PC-3 (cell line): ENCODE data around the gene CDK5R1. TPM values are rescaled to one million over a fixed set of nuclear protein-coding genes. Genes with fewer than 3 reads are reported as not detected.

Experiments used
- ATAC-seq: fragments of 200-7000 bp; cut with Tn5 transposase; 2 replicates; pipeline ENCODE4 v1.9.1; 2020; ENCODE audit warnings: mild to moderate bottlenecking, moderate library complexity
- BruUV-seq: library from RNA; stranded (reverse); fragments of 400-500 nt; replicated peaks from 2 replicates; lab custom pipeline; 2021; lab: Mats Ljungman, UMichigan
- CTCF ChIA-PET: fragments of 300-600 bp; sonication (Branson Sonifier 250); formaldehyde crosslinking; loops from one replicate; lab custom pipeline; 2022; ENCODE audit warnings: antibody characterized with exemption; lab: Charles Lee
- POLR2A ChIA-PET: fragments of 300-600 bp; sonication (Branson Sonifier 250); formaldehyde crosslinking; loops from one replicate; lab custom pipeline; 2022; ENCODE audit warnings: antibody characterized with exemption; ENCODE audit not compliant: unreplicated experiment; lab: Charles Lee
- DNase-seq: peaks from one replicate; pipeline ENCODE4 v3.0.0-alpha.2; 2015
- H2AFZ ChIP-seq: fragments of 300-600 bp; sonication (generic); 2 replicates; pipeline ENCODE4 v1.6.0; 2016; ENCODE audit warnings: antibody characterized with exemption, low read length
- H3F3A ChIP-seq: fragments of 300-600 bp; sonication (generic); one replicate; pipeline ENCODE4 v1.6.0; 2017; ENCODE audit warnings: antibody characterized with exemption, low read length, control low read depth, mild to moderate bottlenecking; ENCODE audit not compliant: unreplicated experiment
- H3K27ac ChIP-seq: fragments of 300-600 bp; sonication (generic); 2 replicates; pipeline ENCODE4 v1.5.1; 2016; ENCODE audit warnings: mild to moderate bottlenecking, low read length
- H3K27me3 ChIP-seq: fragments of 300-600 bp; sonication (generic); 2 replicates; pipeline ENCODE4 v1.6.1; 2016; ENCODE audit warnings: low read length, mixed read lengths
- H3K36me3 ChIP-seq: fragments of 300-600 bp; sonication (generic); 2 replicates; pipeline ENCODE4 v1.6.1; 2016; ENCODE audit warnings: low read depth, mixed run types, low read length, mixed read lengths
- H3K4me1 ChIP-seq: fragments of 300-600 bp; sonication (generic); 2 replicates; pipeline ENCODE4 v1.5.1; 2016; ENCODE audit warnings: low read length; ENCODE audit not compliant: insufficient read depth
- H3K4me2 ChIP-seq: fragments of 300-600 bp; sonication (generic); 2 replicates; pipeline ENCODE4 v1.6.0; 2016; ENCODE audit warnings: low read length
- H3K4me3 ChIP-seq: fragments of 300-600 bp; sonication (generic); 2 replicates; pipeline ENCODE4 v1.5.1; 2016; ENCODE audit warnings: mild to moderate bottlenecking, low read length, mixed read lengths
- H3K79me2 ChIP-seq: fragments of 300-600 bp; sonication (generic); 2 replicates; pipeline ENCODE4 v1.6.1; 2017; ENCODE audit warnings: low read length, mixed read lengths
- H3K9ac ChIP-seq: fragments of 300-600 bp; sonication (generic); 2 replicates; pipeline ENCODE4 v1.6.0; 2016; ENCODE audit warnings: mild to moderate bottlenecking, low read length
- H3K9me2 ChIP-seq: fragments of 300-600 bp; sonication (generic); replicated peaks from 2 replicates; pipeline ENCODE4 v1.6.1; 2016; ENCODE audit warnings: mixed run types, low read length, mixed read lengths
- H3K9me3 ChIP-seq: fragments of 300-600 bp; sonication (generic); 2 replicates; pipeline ENCODE4 v1.6.1; 2016; ENCODE audit warnings: low read length, mixed read lengths
- H4K20me1 ChIP-seq: fragments of 300-600 bp; sonication (generic); 2 replicates; pipeline ENCODE4 v1.6.1; 2016; ENCODE audit warnings: low read length, mixed read lengths
- EZH2 ChIP-seq: fragments of 300-600 bp; sonication (generic); IDR thresholded peaks from one replicate; pipeline ENCODE4 v1.6.1; 2017; ENCODE audit warnings: antibody characterized with exemption, mild to moderate bottlenecking, low read length; ENCODE audit not compliant: unreplicated experiment
- EZH2phosphoT487 ChIP-seq: fragments of 300-600 bp; sonication (generic); IDR thresholded peaks from 2 replicates; pipeline ENCODE4 v1.6.1; 2018; ENCODE audit warnings: mild to moderate bottlenecking, antibody characterized with exemption, low read length, borderline replicate concordance
- intact Hi-C: fragments of 100-400 bp; cut with micrococcal nuclease; formaldehyde crosslinking; loops from 2 replicates; pipeline ENCODE4 v1.9.0; 2023
- total RNA-seq: library from RNA; depleted of rRNA; stranded (reverse); fragments of >200 nt; gene quantifications from 2 replicates; pipeline ENCODE4 v1.2.3, GENCODE V29; 2014
- TF ChIP-seq, protein P1 (sequence below): fragments of 300-600 bp; sonication (generic); conservative IDR thresholded peaks from 2 replicates; pipeline ENCODE4 v1.5.1; 2017; ENCODE audit warnings: antibody characterized with exemption, low read depth, mild to moderate bottlenecking, low read length

CDK5R1 gene
- total RNA-seq, 1 experiment from 2014 or later, result 1.7 TPM

DNA sequence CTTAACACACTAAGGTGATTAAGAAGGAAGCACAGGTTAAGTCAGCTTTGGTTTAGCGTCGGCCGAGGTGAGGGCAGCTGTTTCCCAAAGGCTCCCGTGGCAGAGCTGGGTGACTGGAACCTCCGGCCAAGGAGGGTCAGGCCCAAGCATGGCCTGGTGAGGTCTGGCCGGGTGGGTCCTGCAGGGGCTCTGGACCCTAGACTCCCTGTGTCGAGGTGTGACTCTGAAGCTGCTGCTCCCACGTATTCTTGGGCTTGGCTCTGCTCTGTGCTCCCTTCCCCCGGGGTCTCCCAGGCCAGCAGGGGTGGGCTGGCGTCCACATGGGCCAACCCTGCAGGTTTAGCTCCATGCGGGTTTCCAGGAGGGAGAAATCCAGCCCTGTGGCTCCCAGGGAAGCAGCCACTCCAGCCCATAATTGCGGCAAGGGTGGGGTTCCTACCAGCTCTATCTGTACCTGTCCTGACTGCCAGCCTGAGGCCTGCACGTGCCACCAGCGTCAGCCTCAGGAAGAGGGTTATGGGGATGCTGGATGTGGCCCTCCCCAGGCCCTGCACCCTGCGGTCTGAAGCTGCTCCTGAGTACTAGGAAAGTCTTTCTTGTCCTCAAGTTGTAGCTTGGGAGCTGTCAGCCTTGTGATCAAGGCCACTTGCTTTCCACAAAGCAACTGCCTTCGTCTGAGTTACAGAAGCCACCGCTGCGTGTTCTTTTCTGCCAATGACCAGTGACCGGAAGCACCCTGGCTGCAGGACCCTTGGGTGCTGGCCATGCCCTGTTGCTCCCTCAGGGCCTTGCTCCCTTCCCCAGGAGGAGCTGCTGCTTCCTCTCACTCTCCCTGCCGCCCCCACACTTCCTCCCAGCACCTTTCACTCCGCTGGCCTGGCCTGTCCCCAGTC, 4.8 kb downstream of the CDK5R1 start:
- H3K9me3 ChIP-seq, result no peaks in the 10 kb centered on the region
- H3K36me3 ChIP-seq, result no peaks in the 10 kb centered on the region
- POLR2A ChIA-PET, result no interaction called here
- no TSS peak for BruUV-seq
- no peak overlapping the region for H3K4me3 ChIP-seq
- H3K27me3 ChIP-seq, result no peaks in the 10 kb centered on the region
- H3K4me1 ChIP-seq, result peaks cover 6% of the 10 kb centered on the region
- no peak overlapping the region for H3K9ac ChIP-seq
- no peak for TF ChIP-seq EZH2phosphoT487
- TF ChIP-seq EZH2, result no peak
- TF ChIP-seq, protein P1, sequence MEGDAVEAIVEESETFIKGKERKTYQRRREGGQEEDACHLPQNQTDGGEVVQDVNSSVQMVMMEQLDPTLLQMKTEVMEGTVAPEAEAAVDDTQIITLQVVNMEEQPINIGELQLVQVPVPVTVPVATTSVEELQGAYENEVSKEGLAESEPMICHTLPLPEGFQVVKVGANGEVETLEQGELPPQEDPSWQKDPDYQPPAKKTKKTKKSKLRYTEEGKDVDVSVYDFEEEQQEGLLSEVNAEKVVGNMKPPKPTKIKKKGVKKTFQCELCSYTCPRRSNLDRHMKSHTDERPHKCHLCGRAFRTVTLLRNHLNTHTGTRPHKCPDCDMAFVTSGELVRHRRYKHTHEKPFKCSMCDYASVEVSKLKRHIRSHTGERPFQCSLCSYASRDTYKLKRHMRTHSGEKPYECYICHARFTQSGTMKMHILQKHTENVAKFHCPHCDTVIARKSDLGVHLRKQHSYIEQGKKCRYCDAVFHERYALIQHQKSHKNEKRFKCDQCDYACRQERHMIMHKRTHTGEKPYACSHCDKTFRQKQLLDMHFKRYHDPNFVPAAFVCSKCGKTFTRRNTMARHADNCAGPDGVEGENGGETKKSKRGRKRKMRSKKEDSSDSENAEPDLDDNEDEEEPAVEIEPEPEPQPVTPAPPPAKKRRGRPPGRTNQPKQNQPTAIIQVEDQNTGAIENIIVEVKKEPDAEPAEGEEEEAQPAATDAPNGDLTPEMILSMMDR, result no peak
- no peaks in the 10 kb centered on the region for H4K20me1 ChIP-seq
- H2AFZ ChIP-seq, result no peak overlapping the region
- H3K9me2 ChIP-seq, result no peaks in the 10 kb centered on the region
- no peaks in the 10 kb centered on the region for H3F3A ChIP-seq
- H3K79me2 ChIP-seq, result peaks cover 5% of the 10 kb centered on the region; the same call in 1 of the 2 replicates
- H3K27ac ChIP-seq, result no peak overlapping the region
- DNase-seq, result no peak
- no peak overlapping the region for H3K4me2 ChIP-seq
- no peak for ATAC-seq
- CTCF ChIA-PET, result no interaction called here
- intact Hi-C loops, result no loop called here

DNA sequence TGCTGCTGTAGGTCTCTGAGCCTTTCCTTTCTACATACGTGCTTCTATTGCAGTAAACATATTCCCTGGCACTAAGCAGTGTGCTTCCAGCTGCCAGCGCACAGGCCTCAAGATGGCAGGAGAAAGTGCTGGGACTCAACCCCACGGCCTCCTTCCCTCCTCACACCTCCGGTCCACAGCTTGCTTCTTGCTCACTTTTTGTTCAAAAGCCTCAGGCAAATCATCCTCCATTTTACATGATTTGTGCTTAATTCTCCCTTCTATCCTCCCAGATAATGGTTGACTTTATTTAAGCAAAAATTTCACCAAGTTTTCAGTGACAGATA, 5.4 kb downstream of the CDK5R1 start:
- no peak overlapping the region for H3K9ac ChIP-seq
- no peaks in the 10 kb centered on the region for H3K27me3 ChIP-seq
- POLR2A ChIA-PET, result no interaction called here
- peaks cover 5% of the 10 kb centered on the region; the same call in 1 of the 2 replicates for H3K79me2 ChIP-seq
- no peaks in the 10 kb centered on the region for H3K9me3 ChIP-seq
- no peak overlapping the region for H3K4me3 ChIP-seq
- peaks cover 12% of the 10 kb centered on the region for H3K4me1 ChIP-seq
- no TSS peak for BruUV-seq
- DNase-seq (no peak), ATAC-seq (no peak)
- TF ChIP-seq, protein P1, result no peak
- no peak for TF ChIP-seq EZH2phosphoT487
- no peak for TF ChIP-seq EZH2
- CTCF ChIA-PET, result no interaction called here
- no peaks in the 10 kb centered on the region for H3F3A ChIP-seq
- intact Hi-C loops, result no loop called here
- no peak overlapping the region for H3K4me2 ChIP-seq
- no peaks in the 10 kb centered on the region for H3K36me3 ChIP-seq
- H3K9me2 ChIP-seq, result no peaks in the 10 kb centered on the region
- H4K20me1 ChIP-seq, result no peaks in the 10 kb centered on the region
- no peak overlapping the region for H3K27ac ChIP-seq
- H2AFZ ChIP-seq, result no peak overlapping the region
